Heart right ventricle (tissue), 16 donors: ENCODE data around the gene FRK. TPM values are rescaled to one million over a fixed set of nuclear protein-coding genes. Genes with fewer than 3 reads are reported as not detected.

ENCODE experiments used
- ATAC-seq, 8 donors: fragments of 200-7000 bp; cut with Tn5 transposase; one replicate each; pipeline ENCODE4 v1.9.1; 2020; ENCODE audit warnings: mild to moderate bottlenecking in 8 of 8, moderate library complexity in 8 of 8, moderate number of reproducible peaks in 1 of 8
- DNase-seq, 2 donors: peaks; one replicate each; pipeline ENCODE4 v3.0.0-alpha.2; 2020
- H3K27ac ChIP-seq, 10 donors: fragments of 200-600 bp; sonication (generic) in 2 of 10; one replicate each; pipeline versions ENCODE4 v1.5.0 to v1.8.0; 2020 to 2022; ENCODE audit warnings: mild to moderate bottlenecking in 3 of 10
- H3K27me3 ChIP-seq, 7 donors: fragments of 200-600 bp; one replicate each; pipeline ENCODE4 v1.8.0; 2021 to 2022; ENCODE audit warnings: mild to moderate bottlenecking in 2 of 7
- H3K36me3 ChIP-seq, 9 donors: fragments of 200-600 bp; sonication (generic) in 1 of 9; one replicate each; pipeline versions ENCODE4 v1.5.0 to v1.8.0; 2020 to 2022; ENCODE audit warnings: mild to moderate bottlenecking in 2 of 9
- H3K4me1 ChIP-seq, 9 donors: fragments of 200-600 bp; sonication (generic) in 1 of 9; one replicate each; pipeline versions ENCODE4 v1.5.0 to v1.8.0; 2020 to 2022; ENCODE audit warnings: mild to moderate bottlenecking in 4 of 9
- H3K4me3 ChIP-seq, 10 donors: fragments of 200-600 bp; sonication (generic) in 2 of 10; one replicate each; pipeline versions ENCODE4 v1.5.0 to v1.8.0; 2020 to 2022; ENCODE audit warnings: mild to moderate bottlenecking in 7 of 10, moderate library complexity in 2 of 10
- H3K9me3 ChIP-seq, 11 donors: fragments of 200-600 bp in 10 of 11; sonication (generic) in 2 of 11; one replicate each; pipeline versions ENCODE4 v1.5.0 to v1.8.0; 2013 to 2022; ENCODE audit warnings: mild to moderate bottlenecking in 2 of 11, control low read depth in 1 of 11, moderate library complexity in 1 of 11
- WGBS, 2 donors: extraction: QIAGEN DNeasy Blood & Tissue Kit; methylation state at CpG; one replicate each; pipeline ENCODE4 v1.1.7; 2013; ENCODE audit warnings: inconsistent platforms in 1 of 2; 5-methylcytosine and 5-hydroxymethylcytosine counted together
- intact Hi-C, 10 donors: fragments of 100-400 bp; cut with DNase I; formaldehyde crosslinking; loops; one replicate each; pipeline versions ENCODE4 v1.11.1 to v1.14.2; 2022
- polyA plus RNA-seq, 2 donors: library from polyadenylated mRNA; stranded (reverse); fragments of 200-250 nt; gene quantifications; one replicate each; pipeline ENCODE4 v1.2.3, GENCODE V29; 2013
- total RNA-seq, 10 donors: library from RNA; stranded (reverse); fragmentation: NEBNext Ultra II Directional in 3 of 10; extraction: Animal tissue kit (Norgen Biotek cat#: 25700) in 3 of 10; gene quantifications; one replicate each; pipeline versions ENCODE4 v1.2.1 to v1.2.4, GENCODE V29; 2021 to 2023
- TF ChIP-seq, protein P1 (sequence below), 9 donors: fragments of 200-600 bp; sonication (generic) in 2 of 9; IDR thresholded peaks; one replicate each; pipeline versions ENCODE4 v1.5.0 to v1.8.0; 2021 to 2022; ENCODE audit warnings: antibody characterized with exemption in 9 of 9, mild to moderate bottlenecking in 5 of 9, moderate library complexity in 1 of 9
- donor health status: Arrhythmogenic right ventricular cardiomyopathy.
- donor health status: ischemic (EF 13 %, LVEDD 7.1; RV severe dilation, severe dysfunction).
- donor health status: healthy with polysubstance abuse.
- donor health status: DM: no; HTN: yes; CAD: no.
- donor health status: DM: no; HTN: no; CAD: no.
- donor health status: ischemic (EF 25% LVEDD 6.9; RV normal size, moderate dysfunction).
- donor health status: ischemic (EF 25% LVEDD 5.7; RV mildly dilated, moderate dysfunction).
- donor health status: healthy.
- donor health status: DM: yes; HTN: yes; CAD: no.
- donor health status: Ischemic cardiomyopathy.
- donor health status: ischemic (EF 35%, LVEDD 5.7; RV mildly dilated, moderate dysfunction).
- donor health status: nonischemic (EF 11% LVEDD 7.7; RV severe dilation, severe dysfunction).
- donor health status: DM: yes; HTN: yes; CAD: no.
- donor health status: PGD.
- donor health status: ischemic (EF 29% LVEDD 5.4; RV normal size, mild dysfunction).
- donor health status: nonischemic (EF 23%, LVEDD 6.1; RV moderate dilation, normal function).

The FRK gene
- total and polyA plus RNA-seq, 12 donors = 0.61 to 10.6 (median 6.6) TPM

- H3K27me3 ChIP-seq = no peaks in the 10 kb centered on the region
- no peak for ATAC-seq
- TF ChIP-seq, protein P1, sequence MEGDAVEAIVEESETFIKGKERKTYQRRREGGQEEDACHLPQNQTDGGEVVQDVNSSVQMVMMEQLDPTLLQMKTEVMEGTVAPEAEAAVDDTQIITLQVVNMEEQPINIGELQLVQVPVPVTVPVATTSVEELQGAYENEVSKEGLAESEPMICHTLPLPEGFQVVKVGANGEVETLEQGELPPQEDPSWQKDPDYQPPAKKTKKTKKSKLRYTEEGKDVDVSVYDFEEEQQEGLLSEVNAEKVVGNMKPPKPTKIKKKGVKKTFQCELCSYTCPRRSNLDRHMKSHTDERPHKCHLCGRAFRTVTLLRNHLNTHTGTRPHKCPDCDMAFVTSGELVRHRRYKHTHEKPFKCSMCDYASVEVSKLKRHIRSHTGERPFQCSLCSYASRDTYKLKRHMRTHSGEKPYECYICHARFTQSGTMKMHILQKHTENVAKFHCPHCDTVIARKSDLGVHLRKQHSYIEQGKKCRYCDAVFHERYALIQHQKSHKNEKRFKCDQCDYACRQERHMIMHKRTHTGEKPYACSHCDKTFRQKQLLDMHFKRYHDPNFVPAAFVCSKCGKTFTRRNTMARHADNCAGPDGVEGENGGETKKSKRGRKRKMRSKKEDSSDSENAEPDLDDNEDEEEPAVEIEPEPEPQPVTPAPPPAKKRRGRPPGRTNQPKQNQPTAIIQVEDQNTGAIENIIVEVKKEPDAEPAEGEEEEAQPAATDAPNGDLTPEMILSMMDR (IDR thresholded peaks at IDR 0.05) = no peak
- no peak overlapping the region for H3K4me3 ChIP-seq
- DNase-seq = no peak
- WGBS, 2 donors = 57 to 76% methylated on average over 2 of the region's 2 CpGs
- no peaks in the 10 kb centered on the region for H3K4me1 ChIP-seq
- peaks cover 0 to 11% (median 0%) of the 10 kb centered on the region in 11 donors for H3K9me3 ChIP-seq
- peaks cover 0 to 27% (median 0%) of the 10 kb centered on the region in 9 donors for H3K36me3 ChIP-seq
- intact Hi-C loops = loop anchor here in 1 of 10 donors (5.0 kb wide), 1 partner anchor 922 kb away; no protein-coding TSS in a partner anchor
- no peak overlapping the region for H3K27ac ChIP-seq
Observed at GRCh38 chr6:115954740-115955139, 106.0 kb downstream of the FRK start.

- Histone ChIP-seq H3K4me1 (no peaks in the 10 kb centered on the region), H3K9me3 (peaks cover 0 to 29% (median 0%) of the 10 kb centered on the region in 11 donors), H3K36me3 (peaks cover 0 to 17% (median 0%) of the 10 kb centered on the region in 9 donors), H3K27me3 (no peaks in the 10 kb centered on the region), H3K27ac (no peak overlapping the region), H3K4me3 (no peak overlapping the region)
- intact Hi-C loops = no loop called here
- no peak for ATAC-seq
- no peak for DNase-seq
- TF ChIP-seq, protein P1 (IDR thresholded peaks at IDR 0.05) = no peak
Observed at GRCh38 chr6:115948751-115949150, 111.9 kb downstream of the FRK start.

DNA sequence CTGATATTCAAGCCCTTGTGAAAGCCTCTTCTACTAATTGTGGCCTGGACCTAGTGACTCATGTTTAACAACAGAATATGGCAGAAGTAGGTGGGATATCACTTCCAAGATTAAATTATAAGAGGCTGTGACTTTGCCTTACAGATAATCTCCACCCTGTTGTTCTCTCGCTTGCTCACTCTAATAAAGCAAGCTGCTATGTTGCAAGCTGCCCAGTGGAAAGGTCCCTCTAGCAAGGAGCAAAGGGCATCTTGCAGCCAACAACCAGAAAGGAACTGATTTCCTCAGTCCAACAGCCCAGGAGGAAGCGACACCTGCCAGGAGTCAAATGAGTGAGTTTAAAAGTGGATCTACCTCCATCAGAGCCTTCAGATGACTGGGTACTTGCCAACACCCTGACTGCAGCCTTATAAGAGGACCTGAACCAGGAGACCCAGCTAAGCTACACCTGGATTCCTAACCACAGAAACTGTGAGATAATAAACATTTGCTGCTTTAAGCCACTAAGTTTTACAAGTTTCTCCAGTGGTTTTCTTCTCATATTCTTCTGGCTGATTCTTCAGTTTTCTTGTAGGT, 112.6 kb downstream of the FRK start:
- no peak overlapping the region for H3K27ac ChIP-seq
- intact Hi-C loops = no loop called here
- ATAC-seq = no peak
- WGBS, 2 donors = 80 to 81% methylated on average over 2 of the region's 2 CpGs
- TF ChIP-seq, protein P1 (IDR thresholded peaks at IDR 0.05) = no peak
- peaks cover 0 to 24% (median 0%) of the 10 kb centered on the region in 9 donors for H3K36me3 ChIP-seq
- no peaks in the 10 kb centered on the region for H3K4me1 ChIP-seq
- H3K4me3 ChIP-seq = no peak overlapping the region
- no peaks in the 10 kb centered on the region for H3K27me3 ChIP-seq
- peaks cover 0 to 29% (median 0%) of the 10 kb centered on the region in 11 donors for H3K9me3 ChIP-seq
- DNase-seq = no peak

- Histone ChIP-seq H3K36me3 (peaks cover 0 to 41% (median 0%) of the 10 kb centered on the region in 9 donors), H3K4me3 (no peak overlapping the region), H3K27ac (no peak overlapping the region), H3K27me3 (no peaks in the 10 kb centered on the region), H3K4me1 (no peaks in the 10 kb centered on the region), H3K9me3 (peaks cover 0 to 28% (median 0%) of the 10 kb centered on the region in 11 donors)
- TF ChIP-seq, protein P1 (IDR thresholded peaks at IDR 0.05) = no peak
- intact Hi-C loops = no loop called here
- DNase-seq (no peak), ATAC-seq (no peak)
- WGBS, 2 donors = 76 to 85% methylated on average over 1 of the region's 1 CpG
Observed at GRCh38 chr6:115945812-115946211, 114.9 kb downstream of the FRK start.
